Loucy (cell line): Measurements from ENCODE around the gene SLC6A2.

Experiments
- EZH2phosphoT487 ChIP-seq: fragments of 200-600 bp; IDR thresholded peaks from 2 replicates; pipeline ENCODE4 v1.6.1; 2018; ENCODE audit warnings: antibody characterized with exemption, mild to moderate bottlenecking, moderate library complexity, borderline replicate concordance
- TF ChIP-seq, protein P1 (sequence below): fragments of 200-600 bp; sonication (generic); conservative IDR thresholded peaks from 2 replicates; pipeline ENCODE4 v1.5.1; 2014; ENCODE audit warnings: mild to moderate bottlenecking, antibody characterized with exemption, low read length

DNA sequence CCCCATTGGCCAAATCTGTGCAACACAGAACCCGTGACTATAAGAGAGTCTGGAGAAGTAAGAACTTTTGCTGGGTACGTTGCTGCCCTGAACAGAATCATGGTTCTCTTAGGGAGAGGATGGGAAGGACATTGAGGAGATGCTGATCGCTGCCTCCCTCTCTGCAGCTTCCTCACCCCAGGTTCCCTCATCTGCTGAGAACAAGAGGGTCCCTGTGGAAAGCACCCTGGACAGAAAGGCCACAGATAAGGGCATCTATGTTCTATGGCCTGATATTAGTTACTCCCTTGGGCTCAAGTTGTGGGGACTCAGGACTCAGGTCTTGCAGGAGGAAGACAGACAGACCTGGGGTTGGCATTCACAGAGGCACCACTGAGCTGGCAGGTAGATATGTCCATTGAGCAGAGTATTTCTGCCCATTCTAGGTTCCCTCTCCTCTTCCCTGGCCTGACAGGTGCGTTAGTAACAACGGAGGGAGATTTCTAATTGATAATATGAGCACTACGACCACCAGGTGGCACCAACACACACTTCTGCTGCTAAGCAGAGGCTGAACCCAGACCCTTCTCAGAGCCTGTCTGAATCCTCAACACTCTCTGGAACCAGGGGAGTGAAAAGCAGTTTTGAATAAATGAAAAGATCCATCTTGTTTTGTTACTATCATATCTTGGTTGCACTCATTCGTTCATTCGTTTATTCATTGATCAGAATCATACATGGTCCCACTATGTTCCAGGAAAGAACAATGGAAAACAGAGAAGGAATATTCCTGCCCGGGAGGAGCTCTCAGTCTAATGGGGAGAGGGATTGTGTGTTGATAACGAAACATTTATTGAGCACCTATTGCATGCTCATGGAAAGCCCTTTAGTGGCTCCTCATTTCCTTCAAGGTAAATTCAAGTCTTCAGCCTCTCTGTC, 56.4 kb downstream of the SLC6A2 start:
- TF ChIP-seq, protein P1, sequence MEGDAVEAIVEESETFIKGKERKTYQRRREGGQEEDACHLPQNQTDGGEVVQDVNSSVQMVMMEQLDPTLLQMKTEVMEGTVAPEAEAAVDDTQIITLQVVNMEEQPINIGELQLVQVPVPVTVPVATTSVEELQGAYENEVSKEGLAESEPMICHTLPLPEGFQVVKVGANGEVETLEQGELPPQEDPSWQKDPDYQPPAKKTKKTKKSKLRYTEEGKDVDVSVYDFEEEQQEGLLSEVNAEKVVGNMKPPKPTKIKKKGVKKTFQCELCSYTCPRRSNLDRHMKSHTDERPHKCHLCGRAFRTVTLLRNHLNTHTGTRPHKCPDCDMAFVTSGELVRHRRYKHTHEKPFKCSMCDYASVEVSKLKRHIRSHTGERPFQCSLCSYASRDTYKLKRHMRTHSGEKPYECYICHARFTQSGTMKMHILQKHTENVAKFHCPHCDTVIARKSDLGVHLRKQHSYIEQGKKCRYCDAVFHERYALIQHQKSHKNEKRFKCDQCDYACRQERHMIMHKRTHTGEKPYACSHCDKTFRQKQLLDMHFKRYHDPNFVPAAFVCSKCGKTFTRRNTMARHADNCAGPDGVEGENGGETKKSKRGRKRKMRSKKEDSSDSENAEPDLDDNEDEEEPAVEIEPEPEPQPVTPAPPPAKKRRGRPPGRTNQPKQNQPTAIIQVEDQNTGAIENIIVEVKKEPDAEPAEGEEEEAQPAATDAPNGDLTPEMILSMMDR, result peak; percentile 77
- TF ChIP-seq EZH2phosphoT487, result no peak
